NCI-H2171 (cell line): Measurements from ENCODE around the gene GALNT7.
A peak's percentile ranks its signal among the peaks of the same experiment; 100 is the strongest.
"Not testable (repeated sequence)": the region's sequence is repeated elsewhere in the genome, so short reads cannot be mapped to it uniquely, and the experiment has no call there.

Source experiments
- DNase-seq: peaks from one replicate; lab custom pipeline; 2025; lab: John Stamatoyannopoulos, UW

Gene GALNT7

GRCh38 chr4:173168396-173169177 is at the start of gene GALNT7:
TSS of gene GALNT7 (plus strand) at chr4:173168811. CDS start at chr4:173168836, 25 bp downstream.
- DNase-seq, result peak; percentile 40

DNA sequence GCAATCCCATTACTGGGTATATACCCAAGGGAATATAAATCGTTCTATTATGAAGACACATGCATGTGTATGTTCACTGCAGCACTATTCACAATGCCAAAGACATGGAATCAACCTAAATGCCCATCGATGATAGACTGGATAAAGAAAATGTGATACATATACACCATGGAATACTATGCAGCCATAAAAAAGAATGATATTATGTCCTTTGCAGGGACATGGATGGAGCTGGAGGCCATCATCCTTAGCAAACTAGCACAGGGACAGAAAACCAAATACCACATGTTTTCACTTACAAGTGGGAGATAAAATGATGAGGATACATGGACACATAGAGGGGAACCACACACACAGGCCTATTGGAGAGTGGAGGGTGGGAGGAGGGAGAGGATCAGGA is 49.8 kb upstream of the GALNT7 start:
- DNase-seq, result not testable (repeated sequence)

GRCh38 chr4:173119818-173120217 is 48.8 kb upstream of the GALNT7 start:
- DNase-seq, result no peak

- peak; percentile 13 for DNase-seq
Observed at GRCh38 chr4:173121076-173121561, 47.5 kb upstream of the GALNT7 start.

DNA sequence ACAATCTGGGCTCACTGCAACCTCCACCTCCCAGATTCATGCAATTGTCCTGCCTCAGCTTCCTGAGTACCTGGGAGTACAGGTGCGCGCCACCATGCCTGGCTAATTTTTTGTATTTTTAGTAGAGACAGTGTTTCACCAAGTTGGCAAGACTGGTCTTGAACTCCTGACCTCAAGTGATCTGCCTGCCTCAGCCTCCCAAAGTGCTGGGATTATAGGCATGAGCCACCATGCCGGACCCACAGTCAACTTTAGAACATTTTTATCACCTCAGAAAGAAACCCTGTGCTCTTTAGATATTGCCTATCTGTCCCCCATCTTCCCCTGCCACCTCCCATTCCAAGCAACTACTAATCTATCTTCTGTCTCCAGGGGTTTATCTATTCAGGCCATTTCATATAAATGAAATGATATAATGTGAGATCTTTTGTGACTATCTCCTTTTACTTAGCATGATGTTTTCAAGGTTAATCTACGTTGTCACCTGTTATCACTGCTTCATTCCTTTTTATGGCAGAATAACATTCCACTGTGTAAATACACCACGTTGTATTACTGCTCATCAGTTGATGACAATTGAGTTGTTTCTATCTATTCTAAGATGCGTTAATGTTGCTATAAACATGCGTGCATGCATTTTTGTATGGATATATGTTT is 44.3 kb upstream of the GALNT7 start:
- DNase-seq, result no peak

DNA sequence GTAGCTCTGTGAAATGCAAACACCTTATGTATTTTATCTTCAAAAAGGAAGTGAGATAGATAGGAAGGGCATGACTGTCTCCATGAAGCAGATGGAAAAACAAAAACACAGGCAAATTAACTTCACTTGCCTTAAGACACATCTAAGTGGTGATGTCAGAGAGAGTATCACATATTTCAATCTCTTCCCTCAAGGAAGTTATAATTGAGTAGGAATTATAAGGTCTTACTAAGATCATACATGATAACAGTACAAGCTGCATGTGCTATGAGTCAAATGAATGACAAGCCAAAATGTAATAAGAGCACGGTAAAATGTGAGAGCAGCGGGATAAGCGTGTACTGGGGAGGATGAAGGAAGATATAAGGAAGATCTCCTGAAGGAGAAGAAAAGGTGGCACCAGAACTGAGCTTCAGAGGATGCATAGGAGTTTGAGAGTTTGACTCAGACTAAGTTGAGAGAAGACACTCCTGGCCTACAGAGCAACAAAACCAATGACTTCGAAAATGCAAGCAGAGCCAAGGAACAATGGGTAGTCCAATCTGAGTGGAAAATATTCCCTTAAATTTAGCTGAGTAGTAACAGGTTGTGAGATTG is 43.3 kb upstream of the GALNT7 start:
- DNase-seq, result no peak

DNA sequence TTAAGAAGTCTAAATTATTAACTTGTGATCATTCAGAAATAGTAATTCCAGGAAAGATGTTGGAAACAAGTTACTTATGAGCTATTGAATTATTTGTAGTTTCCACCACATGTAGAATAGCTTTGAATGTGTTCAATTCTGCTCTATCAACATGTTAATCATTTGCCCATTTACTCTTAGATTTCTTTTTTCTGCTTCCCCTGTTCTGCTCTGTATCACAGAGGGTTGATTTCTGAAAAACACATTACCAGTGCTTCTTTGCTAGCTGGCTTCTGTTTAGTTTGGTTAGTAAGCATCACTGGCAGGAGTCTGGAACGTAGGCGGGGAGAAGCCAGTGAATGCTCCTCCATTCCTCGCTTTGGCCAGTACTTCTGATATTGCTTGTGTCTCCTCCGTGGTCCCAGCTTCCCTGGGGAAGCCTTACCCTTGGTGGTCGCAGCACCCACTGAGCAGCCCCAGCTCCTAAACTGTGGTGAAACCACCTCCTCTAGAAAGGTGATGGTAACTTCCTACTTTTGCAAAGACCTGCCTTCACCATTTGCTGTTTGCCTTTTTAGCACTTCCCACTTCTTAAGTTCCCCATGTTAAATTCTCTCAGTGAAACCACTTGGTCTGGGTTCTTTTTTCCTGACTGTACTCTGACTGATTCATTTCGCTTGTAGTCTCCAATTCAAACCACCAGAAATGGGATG is 40.3 kb upstream of the GALNT7 start:
- no peak for DNase-seq

- DNase-seq, result no peak
Observed at GRCh38 chr4:173130687-173131086, 37.9 kb upstream of the GALNT7 start.

- no peak for DNase-seq
Observed at GRCh38 chr4:173134426-173134825, 34.2 kb upstream of the GALNT7 start.

DNA sequence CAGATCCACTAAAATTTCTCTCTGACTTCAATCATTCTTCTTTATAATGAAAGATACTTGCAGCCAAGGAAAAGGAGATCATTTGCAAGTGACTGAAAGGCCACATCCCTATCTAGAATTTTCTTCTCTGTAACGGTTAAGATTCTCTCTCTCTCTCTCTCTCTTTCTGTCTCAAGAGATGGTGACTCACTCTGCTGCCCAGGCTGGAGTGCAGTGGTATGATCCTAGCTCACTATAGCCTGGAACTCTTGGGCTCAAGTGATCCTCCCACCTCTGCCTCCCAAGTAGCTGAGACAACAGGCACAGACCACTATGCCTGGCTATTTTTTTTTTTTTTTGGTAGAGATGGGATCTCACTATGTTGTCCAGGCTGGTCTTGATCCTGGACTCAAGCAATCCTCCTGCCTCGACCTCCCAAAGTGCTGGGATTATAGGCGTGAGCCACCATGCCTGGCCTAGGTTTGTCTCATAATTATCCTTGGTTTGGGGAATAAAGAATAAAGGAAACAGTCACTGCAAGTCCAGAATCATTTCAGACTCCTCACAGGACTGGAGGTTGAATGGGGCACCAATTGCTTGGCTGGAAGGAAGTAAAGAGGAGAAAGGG is 33.3 kb upstream of the GALNT7 start:
- no peak for DNase-seq

- DNase-seq, result peak; percentile 22
Observed at GRCh38 chr4:173138624-173139023, 30.0 kb upstream of the GALNT7 start.

DNA sequence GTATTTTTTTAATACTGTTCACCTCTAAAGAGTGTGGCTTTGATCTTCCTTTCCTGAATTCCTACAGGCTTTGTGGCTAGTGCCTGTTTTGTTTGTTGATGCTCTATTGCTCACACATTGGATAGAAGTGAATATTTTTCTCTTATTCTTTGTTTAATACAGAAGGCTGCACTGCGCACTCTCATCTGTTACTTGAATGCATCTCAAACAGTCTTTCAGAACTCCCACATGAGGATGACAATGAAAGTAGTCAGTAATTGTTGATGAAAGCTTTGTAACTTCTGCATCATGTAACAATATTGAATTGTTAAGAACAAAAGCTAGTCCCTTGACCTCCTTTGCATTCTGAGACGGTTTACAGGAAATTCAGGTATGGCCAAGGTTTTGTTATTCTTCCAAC is 29.1 kb upstream of the GALNT7 start:
- DNase-seq, result no peak

DNA sequence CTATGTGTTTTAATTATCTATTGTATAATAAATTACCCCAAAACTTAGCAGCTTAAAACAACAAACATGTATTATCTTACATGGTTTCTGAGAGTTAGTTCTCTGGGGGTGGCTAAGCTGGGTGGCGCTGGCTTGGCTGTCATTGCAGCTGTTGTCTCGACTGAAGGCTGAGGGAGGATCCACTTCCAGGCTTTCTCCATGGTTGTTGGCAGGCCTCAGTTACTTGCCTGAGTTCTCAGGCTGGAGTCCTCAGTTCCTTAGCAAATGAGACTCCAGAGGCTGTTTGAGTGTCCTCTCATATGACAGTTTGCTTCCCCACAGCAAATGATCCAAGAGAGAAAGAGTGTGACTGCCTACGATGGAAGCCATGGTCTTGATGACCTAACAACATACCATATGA is 23.5 kb upstream of the GALNT7 start:
- DNase-seq, result no peak

DNA sequence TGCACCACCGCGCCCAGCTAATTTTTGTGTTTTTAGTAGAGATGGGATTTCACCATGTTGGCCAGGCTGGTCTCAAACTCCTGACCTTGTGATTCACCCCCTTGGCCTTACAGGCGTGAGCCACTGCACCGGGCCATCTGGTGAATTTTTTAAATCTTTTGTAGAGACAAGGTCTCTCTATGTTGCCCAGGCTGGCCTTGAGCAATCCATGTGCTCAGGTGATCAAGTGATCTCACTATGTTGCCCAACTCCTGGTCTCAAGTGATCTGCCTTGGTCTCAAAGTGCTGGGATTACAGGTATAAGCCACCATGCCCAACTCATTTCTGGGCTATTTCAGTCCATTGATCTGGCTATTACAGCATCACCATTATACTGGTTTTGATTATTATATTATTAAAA is 22.2 kb upstream of the GALNT7 start:
- no peak for DNase-seq

- no peak for DNase-seq
Observed at GRCh38 chr4:173151496-173151895, 17.1 kb upstream of the GALNT7 start.

DNA sequence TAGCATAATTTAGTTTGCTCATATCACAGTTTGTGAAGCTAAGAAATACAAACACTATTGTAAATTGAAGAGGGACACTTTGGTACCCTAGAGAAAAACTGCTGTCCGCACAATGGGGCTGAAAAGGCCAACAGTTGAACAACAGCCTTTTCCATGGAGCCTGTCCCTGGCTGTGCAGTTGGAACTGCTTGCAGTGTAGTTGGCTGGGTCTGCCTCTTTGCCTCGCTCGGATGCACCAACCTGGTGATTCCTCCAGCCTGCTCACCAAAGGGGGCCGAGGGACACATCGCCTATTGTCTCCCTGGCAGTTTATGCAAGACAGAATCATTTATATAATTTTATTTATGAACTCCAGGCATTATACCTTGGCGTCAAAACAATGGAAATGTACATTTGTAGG is 16.5 kb upstream of the GALNT7 start:
- DNase-seq, result no peak

DNA sequence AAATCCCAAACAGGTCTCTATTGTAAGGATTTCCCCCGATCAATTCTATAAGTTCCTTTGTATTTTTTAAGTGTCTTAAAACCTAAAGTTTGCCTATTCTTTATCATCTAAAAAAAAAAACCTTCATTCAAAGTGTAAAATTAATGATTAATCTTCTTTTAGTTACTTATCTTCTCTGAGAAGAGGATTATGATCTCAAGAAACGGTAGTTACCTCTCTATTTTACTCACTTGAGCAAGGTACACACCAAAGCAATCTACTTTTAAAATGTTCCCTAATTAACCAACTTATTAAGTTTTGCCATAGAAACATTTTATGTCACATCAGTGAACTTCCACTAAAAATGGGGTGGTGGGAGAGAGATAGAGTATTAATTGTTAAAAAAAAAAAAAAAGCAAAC is 15.2 kb upstream of the GALNT7 start:
- no peak for DNase-seq

DNA sequence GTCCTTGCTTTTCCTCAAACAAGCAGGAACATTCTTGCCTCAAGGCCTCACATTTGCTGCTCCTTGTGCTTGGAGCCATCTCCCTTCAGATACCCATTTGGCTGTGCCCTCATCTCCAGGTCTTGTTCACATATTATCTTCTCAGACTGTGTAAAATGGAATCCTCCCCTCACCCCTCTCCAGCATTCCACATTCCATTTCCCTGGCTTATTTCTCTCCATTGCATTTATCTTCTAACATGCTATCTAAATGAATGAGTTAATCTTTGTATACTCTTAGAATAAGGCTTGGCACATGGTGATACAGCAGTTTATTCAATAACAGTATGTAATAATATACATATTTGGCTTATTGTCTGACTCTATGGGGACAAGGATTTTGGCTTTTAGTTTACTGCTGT is 8.8 kb upstream of the GALNT7 start:
- no peak for DNase-seq

DNA sequence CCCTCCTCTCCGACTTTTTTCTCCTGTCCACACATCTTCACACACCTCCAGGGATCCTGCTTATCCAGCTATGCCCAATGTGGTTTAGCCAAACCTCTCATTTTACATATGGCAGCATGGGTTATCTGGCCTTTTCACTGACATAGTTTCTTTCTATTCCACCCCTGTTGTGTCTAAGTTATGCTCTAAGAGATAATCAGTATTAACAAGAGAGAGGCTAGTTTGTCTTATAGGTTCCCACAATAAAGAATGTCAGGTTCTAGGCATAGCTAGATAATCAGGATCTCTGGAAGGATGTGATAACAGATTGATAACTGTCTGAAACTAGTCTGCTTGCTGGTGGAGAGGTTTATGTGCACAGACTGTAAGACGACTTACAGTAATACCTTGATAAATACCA is 7.7 kb upstream of the GALNT7 start:
- DNase-seq, result no peak

GRCh38 chr4:173161311-173161710 is 7.3 kb upstream of the GALNT7 start:
- no peak for DNase-seq

DNA sequence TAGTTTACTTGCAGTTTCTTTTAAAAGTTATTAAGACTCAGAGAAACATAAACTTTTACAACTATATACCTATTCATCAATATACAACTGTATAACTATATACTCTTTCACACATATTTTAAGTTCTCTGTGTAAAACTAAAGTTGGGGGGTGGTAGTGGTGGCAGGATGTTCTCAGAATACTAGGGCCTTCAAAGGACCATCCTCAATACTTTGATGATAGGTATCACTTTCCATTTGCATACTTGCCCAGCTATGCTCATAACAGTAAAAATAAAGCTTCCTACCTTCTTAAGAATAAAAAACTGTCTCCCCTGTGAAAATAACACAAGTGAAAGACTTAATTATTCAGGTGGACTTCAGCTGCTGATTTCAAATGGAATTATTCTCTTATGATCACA is 2.9 kb upstream of the GALNT7 start:
- DNase-seq, result no peak

GRCh38 chr4:173166491-173166890 is 2.1 kb upstream of the GALNT7 start:
- DNase-seq, result no peak
